ENCODE data around the gene KDM5B.

DNA sequence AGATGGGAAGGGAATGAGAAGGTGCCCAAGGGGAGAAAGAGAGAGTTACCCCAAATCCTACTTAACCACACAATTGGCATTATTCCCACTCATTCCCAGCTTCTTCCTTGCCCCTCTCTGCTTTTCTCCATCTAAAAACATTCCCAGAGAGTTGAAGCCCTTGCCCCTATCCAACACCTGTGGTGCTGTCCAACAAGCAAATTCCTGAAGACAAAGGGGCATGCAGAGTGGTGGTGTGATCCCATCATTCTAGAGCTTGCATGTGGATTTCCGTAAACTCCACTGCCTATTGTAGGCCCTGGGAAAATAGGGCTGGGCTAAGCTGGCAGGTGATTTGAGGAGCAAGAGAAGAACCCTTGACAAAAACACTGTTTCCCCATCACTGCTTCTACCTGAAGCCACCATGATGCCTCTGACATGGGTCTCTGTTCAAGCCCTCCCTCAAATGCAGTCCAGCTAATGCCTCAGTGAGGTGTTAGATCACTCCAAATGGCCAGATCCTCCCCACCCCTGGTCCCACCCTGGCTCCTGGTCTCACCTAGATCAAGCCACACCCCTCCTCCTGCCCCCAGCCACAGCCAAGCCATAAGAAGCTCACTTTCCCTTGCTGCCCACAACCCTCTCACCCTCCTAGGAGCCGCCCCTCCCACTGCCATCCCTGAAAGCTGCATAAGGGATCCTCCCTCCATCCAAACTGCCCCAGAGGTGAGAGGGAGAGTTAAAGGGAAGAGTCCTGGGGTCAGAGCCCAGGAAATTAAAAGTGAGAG, 127.5 kb downstream of the KDM5B start:
- TF ChIP-seq CBX3 (IDR thresholded peaks at IDR 0.05; ENCODE audit: low read depth) (no peak), EZH2 (IDR thresholded peaks at IDR 0.05) (no peak), ZBTB33 (IDR thresholded peaks at IDR 0.05; ENCODE audit: extremely low read depth, insufficient replicate concordance, low read length) (no peak), ZNF274 (IDR thresholded peaks at IDR 0.05; ENCODE audit: low read depth, low read length) (no peak), YY1 (IDR thresholded peaks at IDR 0.05; ENCODE audit: extremely low read depth, insufficient replicate concordance, low read depth, low read length) (no peak), POLR2A (IDR thresholded peaks at IDR 0.05; ENCODE audit: borderline replicate concordance, extremely low read depth, insufficient read depth, insufficient read length) (no peak), SRF (IDR thresholded peaks at IDR 0.05; ENCODE audit: low read depth) (no peak), SIN3A (IDR thresholded peaks at IDR 0.05; ENCODE audit: low read depth) (no peak), SP1 (IDR thresholded peaks at IDR 0.05; ENCODE audit: low read depth) (no peak)
- TF ChIP-seq, protein P1, sequence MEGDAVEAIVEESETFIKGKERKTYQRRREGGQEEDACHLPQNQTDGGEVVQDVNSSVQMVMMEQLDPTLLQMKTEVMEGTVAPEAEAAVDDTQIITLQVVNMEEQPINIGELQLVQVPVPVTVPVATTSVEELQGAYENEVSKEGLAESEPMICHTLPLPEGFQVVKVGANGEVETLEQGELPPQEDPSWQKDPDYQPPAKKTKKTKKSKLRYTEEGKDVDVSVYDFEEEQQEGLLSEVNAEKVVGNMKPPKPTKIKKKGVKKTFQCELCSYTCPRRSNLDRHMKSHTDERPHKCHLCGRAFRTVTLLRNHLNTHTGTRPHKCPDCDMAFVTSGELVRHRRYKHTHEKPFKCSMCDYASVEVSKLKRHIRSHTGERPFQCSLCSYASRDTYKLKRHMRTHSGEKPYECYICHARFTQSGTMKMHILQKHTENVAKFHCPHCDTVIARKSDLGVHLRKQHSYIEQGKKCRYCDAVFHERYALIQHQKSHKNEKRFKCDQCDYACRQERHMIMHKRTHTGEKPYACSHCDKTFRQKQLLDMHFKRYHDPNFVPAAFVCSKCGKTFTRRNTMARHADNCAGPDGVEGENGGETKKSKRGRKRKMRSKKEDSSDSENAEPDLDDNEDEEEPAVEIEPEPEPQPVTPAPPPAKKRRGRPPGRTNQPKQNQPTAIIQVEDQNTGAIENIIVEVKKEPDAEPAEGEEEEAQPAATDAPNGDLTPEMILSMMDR (IDR thresholded peaks at IDR 0.05 in 2 of 3, conservative IDR thresholded peaks at IDR 0.05 in 1 of 3; ENCODE audit: borderline replicate concordance in 1 of 3, insufficient read depth in 1 of 3, low read depth in 2 of 3, low read length in 2 of 3) = no peak

All from HCT116 (cell line).